Kidney glomerular epithelial cell (primary cell): ENCODE measurements around the gene MAST3.

ENCODE experiments used
- DNase-seq: peaks from one replicate; lab custom pipeline; 2025; lab: John Stamatoyannopoulos, UW

Gene MAST3

DNA sequence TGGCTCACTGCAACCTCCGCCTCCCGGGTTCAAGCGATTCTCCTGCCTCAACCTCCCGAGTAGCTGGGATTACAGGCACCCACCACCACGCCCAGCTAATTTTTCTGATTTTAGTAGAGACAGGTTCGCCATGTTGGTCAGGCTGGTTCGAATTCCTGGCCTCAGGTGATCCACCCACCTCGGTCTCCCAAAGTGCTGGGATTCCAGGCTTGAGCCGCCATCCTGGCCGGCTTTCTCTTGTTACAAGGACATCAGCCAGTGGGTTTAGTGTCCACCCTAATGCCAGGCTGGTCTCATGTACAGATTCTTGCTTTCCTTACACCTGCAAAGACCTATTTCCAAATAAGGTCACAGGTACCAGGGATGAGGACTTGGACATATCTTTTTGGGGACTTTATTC lies 62.2 kb downstream of the MAST3 start:
- no peak for DNase-seq

GRCh38 chr19:18160493-18160970 lies 63.0 kb downstream of the MAST3 start:
- DNase-seq = no peak

DNA sequence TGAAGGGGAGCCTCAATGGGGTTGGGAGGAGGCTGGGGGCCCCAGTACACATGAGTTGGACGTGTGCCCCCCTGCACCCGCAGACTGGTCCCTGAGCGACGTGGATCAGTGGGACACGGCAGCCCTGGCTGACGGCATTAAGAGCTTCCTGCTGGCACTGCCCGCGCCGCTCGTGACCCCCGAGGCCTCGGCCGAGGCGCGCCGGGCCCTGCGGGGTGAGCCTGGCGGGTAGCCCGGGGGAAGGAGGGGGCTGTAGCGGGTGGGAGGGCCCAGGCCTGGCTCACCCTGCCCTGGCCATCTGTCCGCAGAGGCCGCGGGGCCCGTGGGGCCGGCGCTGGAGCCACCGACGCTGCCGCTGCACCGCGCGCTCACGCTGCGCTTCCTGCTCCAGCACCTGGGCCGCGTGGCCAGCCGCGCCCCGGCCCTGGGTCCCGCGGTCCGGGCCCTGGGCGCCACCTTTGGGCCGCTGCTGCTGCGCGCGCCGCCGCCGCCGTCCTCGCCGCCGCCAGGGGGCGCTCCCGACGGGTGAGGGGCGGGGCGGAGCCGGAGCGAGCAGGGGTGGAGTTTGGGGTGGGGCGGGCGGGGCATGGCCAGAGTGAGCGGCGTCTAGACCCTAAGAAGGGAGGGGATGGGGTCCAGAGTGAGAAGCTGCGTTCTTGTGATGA lies 63.5 kb downstream of the MAST3 start:
- DNase-seq = no peak

DNA sequence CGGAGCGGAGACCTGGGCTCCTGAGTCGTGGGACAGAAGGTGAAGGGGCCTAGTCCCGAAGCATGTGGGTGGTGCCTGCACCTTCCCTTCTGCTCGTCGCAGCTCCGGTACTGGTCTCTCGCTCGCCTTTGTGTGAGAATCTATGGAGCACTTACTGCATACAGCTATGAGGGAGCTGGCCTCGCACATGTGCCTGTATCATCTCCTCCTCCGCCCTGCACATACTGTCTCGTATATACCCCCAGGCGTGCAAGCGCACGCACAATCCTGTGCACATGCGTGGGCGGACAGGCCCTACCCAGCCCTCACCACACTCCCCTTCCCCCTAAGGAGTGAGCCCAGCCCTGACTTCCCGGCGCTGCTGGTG lies 64.0 kb downstream of the MAST3 start:
- no peak for DNase-seq

DNA sequence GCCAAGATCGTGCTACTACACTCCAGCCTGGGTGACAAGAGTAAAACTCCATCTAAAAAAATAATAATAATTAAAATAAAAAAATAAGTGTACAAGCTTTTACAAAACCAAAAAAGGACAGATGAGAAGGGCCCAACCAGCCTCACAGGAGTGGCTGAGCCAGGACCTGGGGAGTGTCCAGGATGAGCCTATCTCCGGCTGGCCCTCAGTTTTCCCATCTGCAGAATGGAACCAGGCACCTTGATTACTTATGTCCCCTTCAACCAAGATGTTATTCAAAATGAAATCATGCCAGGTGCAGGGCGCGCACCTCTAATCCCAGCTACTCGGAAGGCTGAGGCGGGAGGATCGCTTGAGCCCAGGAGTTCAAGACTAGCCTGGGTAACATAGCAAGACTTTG lies 66.5 kb downstream of the MAST3 start:
- DNase-seq = no peak

DNA sequence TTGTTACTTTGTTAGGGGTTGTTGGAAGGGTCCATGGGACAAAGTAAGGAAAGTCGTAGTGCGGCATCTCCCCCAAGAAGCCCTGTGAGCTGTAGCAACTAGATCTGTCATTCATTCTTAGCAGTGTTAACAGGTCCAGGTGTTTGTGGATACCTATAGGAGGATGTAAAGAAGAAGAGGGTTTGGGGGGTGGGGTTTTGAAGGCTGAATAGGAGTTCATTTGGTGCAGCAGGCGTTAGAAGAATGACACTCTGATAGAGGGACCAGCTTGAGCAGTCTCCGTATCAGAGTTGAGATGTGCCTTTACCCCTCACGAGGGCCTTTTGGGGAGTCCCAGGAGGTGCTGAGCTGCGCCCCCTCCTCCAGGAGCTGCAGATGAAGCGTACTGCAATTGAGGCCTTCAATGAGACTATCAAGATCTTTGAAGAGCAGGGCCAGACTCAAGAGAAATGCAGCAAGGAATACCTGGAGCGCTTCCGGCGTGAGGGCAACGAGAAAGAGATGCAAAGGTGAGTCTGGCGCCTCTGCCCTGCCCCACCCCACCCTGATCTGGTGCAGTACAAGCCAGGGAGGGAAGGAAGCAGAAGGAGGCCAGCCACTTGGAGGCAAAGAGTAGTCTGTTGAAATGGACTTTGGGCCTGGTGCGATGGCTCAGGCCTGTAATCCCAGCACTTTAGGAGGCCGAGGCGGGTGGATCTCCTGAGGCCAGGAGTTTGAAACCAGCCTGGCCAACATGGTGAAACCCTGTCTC lies 68.4 kb downstream of the MAST3 start:
- no peak for DNase-seq

- no peak for DNase-seq
Measured at GRCh38 chr19:18167011-18167410, 69.4 kb downstream of the MAST3 start.

DNA sequence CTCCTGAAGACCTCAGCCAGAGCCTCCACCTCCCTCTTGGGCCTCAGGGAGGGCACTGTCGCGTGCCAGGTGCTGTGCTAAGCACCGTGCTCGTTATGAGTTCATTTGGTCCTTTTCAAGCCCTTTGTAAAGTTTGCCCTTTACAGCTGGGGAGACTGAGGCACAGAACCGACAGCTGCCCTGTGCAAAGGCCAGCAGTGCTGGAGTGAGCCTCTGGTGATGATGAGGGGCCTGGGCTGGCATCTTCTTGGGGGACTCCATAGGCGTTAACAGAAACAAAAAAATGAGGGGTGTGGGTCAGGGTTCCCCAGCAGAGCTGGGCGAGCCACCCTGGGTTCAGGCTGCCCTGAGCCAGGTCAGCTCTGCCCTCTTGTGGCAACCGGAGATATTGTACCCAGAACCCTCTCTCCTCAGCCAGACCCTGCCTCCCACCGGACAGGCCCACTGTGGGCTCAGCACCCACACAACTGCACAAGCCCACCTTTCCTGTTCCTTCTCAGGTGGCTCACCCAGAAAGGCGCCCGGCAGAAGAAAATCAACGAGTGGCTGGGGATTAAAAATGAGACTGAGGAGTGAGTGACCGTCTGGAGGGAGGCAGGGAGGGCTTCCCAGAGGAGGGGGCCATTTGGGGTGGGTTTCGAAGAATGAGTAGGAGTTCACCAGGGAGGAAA lies 70.5 kb downstream of the MAST3 start:
- DNase-seq = no peak

DNA sequence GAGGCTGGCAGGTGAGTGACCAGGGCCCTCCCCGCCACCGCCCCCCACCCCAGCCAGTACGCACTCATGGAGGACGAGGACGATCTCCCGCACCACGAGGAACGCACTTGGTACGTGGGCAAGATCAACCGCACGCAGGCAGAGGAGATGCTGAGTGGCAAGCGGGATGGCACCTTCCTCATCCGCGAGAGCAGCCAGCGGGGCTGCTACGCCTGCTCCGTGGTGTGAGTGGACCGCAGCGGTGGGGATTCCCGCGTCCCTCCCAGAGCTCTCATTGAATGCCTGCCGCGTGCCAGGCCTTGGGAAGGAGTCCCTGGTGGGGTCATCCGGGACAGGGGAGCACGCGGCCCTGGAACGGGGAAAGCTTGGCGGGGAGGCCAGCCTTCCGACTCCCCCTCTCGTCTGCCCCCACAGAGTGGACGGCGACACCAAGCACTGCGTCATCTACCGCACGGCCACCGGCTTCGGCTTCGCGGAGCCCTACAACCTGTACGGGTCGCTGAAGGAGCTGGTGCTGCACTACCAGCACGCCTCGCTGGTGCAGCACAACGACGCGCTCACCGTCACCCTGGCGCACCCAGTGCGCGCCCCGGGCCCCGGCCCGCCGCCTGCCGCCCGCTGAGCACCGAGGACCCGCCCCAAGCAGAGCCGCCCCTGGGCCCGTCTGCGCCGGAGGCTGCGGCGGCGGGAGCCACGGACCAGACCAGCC lies 71.2 kb downstream of the MAST3 start:
- DNase-seq = no peak

GRCh38 chr19:18170714-18171255 lies 73.2 kb downstream of the MAST3 start:
- no peak for DNase-seq

- DNase-seq = no peak
Measured at GRCh38 chr19:18171605-18172327, 74.2 kb downstream of the MAST3 start.

DNA sequence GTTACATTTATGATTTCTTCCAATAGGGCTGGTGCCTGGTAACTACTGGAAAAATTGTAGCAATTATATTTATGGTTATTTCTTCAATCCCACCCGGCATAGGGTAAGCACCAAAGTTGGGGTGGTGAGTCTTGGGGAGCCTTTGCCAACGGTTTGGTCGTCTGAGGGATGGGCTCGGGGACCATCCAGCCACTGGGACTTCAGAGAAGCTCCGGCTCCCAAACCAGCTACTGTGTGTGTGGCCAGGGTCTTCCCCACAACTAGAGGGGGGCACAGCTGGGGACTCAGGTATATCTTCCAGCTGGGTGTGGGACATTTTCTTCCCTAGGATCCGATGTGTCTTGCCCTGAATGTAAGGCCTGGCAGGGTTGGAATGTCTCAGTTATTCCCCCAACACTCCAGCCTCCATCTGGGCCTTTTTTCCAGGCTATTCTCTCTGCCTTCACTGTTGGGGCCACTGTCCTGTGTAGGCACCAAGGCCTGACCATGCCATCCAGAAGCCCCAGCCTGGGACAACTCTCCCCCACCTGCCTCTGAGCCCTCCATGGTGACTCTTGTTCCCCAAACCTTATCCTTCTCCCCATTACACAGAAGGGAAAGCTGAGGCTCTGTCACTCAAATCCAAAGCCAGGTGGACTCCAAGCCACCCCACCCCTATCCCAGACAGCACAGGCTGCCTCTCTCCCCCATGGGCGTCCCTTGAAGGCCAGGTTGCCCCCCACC lies 74.9 kb downstream of the MAST3 start:
- DNase-seq = no peak

GRCh38 chr19:18173054-18173571 lies 75.5 kb downstream of the MAST3 start:
- no peak for DNase-seq

DNA sequence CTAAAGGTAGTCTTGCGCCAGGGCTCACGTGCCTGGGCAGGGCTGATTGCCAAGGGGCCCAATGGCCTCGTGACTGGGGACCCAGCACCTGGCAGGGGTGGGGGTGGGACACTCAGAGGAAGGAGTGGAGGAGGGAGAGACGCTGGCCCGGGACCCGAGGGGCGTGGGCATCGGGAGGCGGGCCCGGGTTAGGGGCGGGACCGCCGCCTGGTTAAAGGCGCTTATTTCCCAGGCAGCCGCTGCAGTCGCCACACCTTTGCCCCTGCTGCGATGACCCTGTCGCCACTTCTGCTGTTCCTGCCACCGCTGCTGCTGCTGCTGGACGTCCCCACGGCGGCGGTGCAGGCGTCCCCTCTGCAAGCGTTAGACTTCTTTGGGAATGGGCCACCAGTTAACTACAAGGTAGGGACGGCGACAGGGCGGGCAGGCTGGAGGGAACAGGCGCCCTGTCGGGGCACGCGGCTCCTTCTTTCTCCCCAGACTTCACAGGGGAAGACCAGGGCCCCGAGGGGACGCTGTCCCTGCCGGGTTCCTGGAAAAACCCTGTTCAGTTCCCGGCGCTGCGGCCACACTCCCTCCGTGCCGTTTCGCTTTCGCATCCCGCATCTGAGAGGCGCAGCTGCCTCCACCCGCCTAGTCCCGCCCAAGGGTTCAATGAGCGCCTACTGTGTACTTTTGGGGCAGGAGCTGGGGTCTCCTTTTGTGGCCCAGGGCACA lies 76.2 kb downstream of the MAST3 start, which contains the start of gene IFI30:
TSS of gene IFI30 (plus strand) at position 242 of the 717 bp plus-strand sequence. CDS start at position 271, 29 bp downstream.
- DNase-seq = no peak

DNA sequence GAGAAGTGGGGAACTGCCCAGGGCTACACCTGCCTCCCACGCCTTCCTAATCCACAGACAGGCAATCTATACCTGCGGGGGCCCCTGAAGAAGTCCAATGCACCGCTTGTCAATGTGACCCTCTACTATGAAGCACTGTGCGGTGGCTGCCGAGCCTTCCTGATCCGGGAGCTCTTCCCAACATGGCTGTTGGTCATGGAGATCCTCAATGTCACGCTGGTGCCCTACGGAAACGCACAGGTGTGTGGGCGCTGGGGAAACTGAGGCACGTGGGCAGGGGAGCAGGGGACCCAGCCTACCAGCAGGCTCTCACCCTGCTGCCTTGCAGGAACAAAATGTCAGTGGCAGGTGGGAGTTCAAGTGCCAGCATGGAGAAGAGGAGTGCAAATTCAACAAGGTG lies 77.4 kb downstream of the MAST3 start:
- no peak for DNase-seq

DNA sequence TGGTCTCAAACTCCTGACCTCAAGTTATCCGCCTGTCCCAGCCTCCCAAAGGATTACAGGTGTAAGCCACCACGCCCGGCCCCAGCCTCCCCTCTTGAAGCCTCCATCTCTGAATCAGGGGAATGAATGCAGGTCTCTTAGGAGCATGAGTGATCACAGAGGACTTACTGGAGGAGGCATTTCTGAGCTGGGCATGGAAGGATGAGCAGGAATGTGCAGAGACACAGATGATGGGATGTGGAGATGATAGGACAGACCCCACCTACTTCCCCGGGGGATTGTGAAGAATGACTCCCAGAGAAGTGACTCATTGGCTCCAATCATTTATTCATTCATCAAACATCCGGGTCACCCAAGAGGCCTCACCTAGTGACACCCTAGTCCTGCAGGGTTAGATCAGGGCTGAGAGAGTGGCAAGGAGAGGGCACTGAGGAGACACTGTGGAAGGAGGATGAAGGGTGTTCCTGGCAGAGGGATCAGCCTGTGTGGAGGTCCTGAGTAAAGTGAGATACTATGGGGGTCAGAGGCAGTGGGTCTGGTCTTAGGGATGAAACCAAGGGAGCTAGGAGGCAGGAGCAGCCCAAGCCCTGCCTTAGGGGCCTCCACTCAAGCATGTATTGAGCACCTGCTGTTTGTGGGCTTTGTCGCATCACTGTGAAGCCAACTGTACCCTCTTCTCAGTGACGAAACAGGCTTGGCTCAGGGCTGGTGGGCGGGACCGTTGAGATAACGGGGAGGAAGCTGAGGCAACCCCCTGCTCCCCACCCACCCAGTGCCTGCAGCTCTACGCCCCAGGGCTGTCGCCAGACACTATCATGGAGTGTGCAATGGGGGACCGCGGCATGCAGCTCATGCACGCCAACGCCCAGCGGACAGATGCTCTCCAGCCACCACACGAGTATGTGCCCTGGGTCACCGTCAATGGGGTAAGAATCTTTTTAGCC lies 79.1 kb downstream of the MAST3 start:
- DNase-seq = no peak

- no peak for DNase-seq
Measured at GRCh38 chr19:18179957-18180356, 82.4 kb downstream of the MAST3 start.

DNA sequence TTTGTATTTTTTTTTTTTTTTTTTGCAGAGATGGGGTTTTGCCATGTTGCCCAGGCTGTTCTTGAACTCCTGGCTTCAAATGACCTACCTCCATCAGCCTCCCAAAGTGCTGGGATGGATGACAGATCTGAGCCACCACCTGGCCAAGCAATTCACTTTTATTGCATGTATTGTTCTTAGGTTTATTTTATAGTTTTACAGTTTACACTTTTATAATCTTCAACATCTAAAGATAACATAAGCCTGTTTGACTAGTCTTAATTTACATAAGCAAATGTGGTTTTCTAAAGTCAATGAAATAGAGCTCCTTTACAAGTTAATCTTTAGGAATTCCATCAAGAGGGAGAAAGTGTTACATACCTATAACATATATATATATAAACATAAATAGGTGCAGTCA lies 86.0 kb downstream of the MAST3 start:
- DNase-seq = no peak

DNA sequence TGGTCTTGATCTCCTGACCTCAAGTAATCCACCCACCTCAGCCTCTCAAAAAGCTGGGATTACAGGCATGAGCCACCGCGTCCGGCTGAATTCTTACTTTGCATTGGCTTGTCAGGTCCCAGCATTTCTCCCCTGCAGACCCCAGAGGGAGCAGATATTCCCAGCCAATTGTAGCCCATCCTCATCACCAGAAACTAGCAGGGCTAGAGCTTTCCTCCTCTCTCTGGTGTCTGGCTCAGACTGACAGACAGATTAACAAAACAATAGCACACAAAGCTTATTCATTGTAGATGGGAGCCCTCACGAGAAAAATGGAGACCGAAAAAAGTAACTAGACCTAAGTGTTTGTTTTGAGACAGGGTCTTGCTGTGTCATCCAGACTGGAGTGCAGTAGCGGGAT lies 88.0 kb downstream of the MAST3 start:
- no peak for DNase-seq
